ENCODE results near the gene FOXK2.
"Not testable (repeated sequence)": the region's sequence is repeated elsewhere in the genome, so short reads cannot be mapped to it uniquely, and the experiment has no call there.

Gene FOXK2

DNA sequence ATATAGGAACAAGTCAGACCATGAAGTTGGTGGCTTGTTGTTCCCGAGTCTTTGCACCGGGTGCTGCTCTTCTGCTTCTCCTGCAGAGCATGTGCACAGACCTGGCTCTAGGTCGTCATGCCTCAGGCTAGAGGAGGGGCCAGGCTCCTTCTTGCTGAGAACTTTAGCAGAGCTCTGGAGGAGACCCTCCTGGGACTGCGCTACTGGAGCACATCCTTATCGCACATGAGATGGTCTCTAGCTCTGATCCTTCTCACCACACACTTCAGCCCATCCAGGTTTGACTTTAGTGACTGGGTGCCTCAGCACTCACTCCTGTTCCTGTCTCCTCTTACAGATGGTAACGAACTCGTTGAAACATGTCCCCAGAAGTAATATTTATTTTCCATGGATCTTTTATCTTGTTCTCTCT is 14.9 kb downstream of the FOXK2 start:
- no peak for DNase-seq

DNA sequence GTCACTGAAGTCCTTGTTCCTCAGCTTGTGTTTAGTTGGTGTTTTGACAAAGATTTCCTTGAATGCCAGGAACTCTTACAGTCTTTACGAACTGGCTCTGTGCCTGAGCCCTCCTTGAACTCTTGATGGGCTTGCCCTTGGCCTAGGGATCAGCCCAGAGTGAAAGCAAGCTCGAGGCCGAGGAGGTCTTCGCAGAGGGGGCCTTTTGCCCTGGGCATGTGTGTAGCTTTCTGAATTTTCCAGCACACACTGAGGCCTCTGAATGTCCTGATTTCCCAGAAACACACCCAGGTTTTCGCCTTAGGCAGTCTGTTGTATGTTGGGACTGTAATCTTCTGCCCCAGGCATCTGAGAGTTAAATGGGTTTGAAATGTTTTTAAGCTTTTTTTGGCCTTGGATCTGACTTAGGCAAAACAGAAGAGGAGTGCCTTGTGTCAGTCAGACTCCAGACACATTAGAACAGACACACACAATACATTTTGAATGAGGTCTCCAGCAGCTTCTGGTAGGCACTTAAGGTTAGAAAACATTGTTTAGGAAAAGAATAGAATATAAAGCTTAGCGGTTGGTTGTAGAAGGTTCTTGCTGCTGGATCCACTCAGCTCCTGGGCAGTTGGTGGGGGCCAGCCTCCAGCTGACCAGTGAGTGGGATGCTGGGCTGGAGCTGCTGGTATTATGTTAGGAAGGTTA is 17.1 kb downstream of the FOXK2 start:
- no peak for DNase-seq

DNA sequence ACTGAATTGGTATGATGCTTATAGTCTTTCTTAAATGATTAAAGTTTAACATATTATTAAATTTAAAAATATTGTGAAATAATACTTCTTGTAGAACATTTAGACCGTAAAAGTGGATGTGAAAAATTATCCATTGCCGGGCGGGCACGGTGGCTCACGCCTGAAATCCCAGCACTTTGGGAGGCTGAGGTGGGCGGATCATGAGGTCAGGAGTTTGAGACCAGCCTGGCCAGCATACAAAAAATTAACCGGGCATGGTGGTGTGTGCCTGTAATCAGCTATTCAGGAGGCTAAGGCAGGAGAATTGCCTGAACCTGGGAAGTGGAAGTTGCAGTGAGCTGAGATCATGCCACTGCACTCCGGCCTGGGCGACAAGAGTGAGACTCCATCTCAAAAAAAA is 17.7 kb downstream of the FOXK2 start:
- not testable (repeated sequence) for DNase-seq

GRCh38 chr17:82539076-82539475 is 19.5 kb downstream of the FOXK2 start:
- DNase-seq: not testable (repeated sequence)

DNA sequence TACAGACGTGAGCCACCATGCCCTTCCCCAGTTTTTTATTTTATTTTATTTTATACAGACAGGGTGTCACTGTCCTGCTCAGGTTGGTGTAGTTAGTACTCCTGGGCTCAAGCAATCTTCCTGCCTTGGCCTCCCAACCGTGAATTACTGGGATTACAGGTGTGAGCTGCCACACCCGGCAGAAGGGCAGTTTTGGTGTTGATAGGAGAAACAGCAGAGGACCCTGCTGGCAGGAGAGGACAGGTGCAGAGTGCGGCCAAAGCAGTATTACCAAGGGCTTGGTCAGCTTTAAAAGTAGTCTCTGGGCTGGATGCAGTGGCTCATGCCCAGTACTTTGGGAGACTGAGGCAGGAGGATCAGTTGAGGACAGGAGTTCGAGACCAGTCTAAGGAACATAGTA is 22.9 kb downstream of the FOXK2 start:
- no peak for DNase-seq

GRCh38 chr17:82544431-82545070 is 25.0 kb downstream of the FOXK2 start:
- DNase-seq: no peak

- DNase-seq: no peak
Observed at GRCh38 chr17:82545071-82545462, 25.5 kb downstream of the FOXK2 start.

DNA sequence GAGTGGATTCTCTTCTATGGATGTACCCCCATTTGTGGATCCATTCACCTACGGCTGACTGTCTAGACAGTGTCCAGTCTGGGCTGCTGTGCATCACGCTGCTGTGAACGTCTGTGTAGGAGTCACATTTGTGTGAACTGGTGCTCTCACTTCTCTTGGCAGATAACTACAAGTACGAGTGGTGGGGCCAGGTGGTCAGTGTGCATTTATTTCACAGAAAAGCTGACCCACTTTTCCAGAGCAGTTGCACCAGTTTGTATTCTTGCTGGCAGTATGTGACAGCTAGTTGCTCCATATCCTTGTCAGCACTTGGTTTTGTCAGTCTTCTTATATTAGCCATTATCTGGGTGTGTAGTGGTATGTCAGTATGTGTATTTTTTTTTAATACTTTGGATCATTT is 28.4 kb downstream of the FOXK2 start:
- DNase-seq: no peak

GRCh38 chr17:82548681-82549303 is 29.3 kb downstream of the FOXK2 start:
- no peak for DNase-seq

- peak; percentile 41 to 42 for DNase-seq
Observed at GRCh38 chr17:82551779-82552457, 32.4 kb downstream of the FOXK2 start.

DNA sequence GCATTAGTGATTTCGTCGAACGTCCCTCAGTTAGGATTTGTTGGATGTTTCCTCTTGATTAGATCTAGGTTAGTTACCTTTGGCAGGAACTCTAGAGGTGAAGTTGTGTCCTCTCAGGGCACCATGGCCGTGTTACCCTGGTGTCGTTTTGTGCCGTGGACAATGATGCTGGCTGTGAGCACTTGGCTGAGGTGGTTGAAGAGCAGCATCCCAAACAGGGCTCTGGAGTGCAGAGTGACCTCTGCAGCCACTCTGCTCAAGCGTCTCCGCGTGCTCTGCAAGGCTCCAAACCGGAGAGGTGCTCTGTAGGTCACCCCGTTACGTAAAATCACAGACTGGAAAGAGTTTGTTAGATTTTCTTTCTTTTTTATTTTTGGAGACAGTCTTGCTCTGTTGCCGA is 33.0 kb downstream of the FOXK2 start:
- no peak for DNase-seq

DNA sequence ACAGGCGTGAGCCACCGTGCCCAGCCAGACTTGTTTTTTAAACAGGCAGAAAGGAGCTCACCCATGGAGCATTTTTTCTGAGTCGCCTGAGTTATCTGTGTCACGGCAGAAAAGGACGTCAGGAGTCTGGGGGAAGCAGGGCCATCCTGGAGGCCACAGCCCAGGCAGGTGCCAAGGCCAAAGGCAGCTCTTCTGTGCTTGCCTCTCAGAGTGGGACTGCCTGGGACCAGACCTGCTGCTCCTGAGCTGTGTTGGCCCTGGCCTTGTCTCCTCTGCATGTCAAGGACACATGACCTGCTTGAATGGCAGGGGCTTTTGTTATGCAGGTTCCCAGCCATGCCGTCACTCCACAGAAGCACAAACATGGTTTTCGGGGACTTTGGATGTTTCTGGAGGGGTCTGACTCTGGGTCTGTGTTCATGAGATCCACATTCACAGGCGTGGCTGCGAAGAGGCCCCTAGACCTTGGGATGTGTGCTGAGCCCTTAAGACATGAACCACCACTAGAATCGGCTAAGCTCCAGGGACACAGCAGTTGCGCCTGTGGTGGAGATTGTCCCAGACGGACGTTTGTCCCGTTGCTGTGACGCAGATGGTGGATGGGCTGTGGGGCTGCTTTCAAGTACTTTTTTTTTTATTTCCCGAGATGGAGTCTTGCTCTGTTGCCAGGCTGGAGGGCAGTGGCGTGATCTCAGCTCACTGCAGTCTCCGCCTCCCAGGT is 33.8 kb downstream of the FOXK2 start:
- DNase-seq: no peak

DNA sequence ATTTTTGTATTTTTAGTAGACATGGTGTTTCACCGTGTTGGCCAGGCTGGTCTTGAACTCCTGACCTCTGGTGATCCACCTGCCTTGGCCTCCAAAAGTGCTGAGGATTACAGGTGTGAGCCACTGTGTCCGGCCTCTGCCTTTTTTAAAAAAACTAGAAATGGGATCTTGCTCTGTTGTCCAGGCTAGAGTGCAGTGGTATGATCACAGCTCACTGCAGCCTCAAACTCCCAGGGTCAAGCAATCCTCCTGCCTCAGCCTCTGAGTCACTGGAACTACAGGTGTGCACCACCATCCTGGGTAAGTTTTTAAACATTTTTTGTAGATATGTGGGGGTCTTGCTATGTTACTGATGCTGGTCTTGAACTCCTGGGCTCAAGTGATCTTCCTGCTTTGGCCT is 38.0 kb downstream of the FOXK2 start:
- DNase-seq: not testable (repeated sequence)

GRCh38 chr17:82559566-82560251 is 40.2 kb downstream of the FOXK2 start:
- DNase-seq: no peak

DNA sequence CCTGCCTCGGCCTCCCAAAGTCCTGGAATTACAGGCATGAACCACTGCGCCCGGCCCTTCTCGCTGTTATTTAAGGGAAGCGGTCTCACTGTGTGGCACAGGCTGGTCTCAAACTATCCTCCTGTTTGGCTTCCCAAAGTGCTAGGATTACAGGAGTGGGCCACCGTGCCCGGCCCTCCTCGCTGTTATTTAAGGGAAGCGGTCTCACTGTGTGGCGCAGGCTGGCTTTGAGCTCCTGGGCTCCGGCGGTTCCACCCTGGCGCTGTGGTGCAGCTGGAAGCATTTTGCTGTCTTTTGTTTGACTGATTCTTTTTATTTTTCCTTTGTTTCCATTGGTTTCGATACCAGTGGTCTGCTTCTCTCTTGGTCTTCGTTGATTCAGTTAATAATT is 40.7 kb downstream of the FOXK2 start:
- no peak for DNase-seq

GRCh38 chr17:82560802-82561428 is 41.4 kb downstream of the FOXK2 start:
- no peak for DNase-seq

- DNase-seq: no peak
Observed at GRCh38 chr17:82561429-82562035, 42.0 kb downstream of the FOXK2 start.

DNA sequence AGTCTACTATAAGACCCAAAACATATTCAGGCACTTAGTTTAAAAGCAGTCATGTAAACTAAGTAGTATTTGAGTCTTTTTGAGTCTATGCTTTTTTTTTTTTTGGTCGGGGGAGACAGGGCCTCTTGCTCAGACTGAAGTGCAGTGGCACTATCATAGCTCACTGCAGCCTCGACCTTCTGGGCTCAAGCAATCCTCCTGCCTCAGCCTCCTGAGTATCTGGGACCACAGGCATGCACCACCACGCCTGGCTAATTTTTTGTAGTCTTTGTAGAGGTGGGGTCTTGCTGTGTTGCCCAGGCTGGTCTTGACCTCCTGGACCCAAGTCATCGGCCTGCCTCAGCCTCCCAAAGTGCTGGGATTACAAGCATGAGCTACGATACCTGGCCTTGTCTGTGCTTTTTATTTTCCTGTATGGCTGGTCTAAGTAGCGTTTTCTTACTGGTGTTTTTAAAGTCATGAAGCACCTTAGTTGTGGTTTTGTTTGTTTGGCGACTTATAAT is 43.2 kb downstream of the FOXK2 start:
- DNase-seq: not testable (repeated sequence)

DNA sequence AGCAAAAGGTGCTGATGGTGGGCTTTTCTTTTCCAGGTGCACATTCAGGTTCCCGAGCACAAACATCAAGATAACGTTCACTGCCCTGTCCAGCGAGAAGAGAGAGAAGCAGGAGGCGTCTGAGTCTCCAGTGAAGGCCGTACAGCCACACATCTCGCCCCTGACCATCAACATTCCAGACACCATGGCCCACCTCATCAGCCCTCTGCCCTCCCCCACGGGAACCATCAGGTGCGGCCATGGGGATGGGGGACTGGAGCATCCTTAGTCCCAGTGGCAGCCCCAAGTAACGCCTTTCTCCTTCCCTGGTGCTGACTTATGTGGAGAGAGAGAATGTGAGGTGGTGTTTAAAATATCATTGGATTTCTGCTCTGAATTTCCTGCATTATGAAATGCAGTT is 43.8 kb downstream of the FOXK2 start:
- DNase-seq: no peak

GRCh38 chr17:82563745-82564144 is 44.2 kb downstream of the FOXK2 start:
- not testable (repeated sequence) for DNase-seq

DNA sequence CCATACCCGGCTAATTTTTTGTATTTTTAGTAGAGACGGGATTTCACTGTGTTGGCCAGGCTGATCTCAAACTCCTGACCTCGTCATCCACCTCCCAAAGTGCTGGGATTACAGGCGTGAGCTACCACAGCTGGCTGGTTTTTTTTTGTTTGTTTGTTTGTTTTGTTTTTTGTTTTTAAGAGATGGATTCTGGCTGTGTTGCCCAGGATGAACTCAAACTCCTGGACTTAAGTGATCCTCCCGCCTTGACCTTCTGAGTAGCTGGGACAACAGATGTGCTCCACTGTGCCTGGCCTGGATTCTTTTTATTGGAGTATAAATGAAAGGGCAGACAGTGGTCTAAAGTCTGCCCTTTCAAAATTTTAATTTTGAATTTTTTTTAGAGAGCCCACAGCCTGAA is 44.7 kb downstream of the FOXK2 start:
- DNase-seq: no peak
